RPMI8226 (cell line): ENCODE measurements around the gene IRF6.

Source experiments
- DNase-seq: peaks from one replicate; pipeline ENCODE4 v3.0.0-alpha.2; 2015

Gene IRF6

GRCh38 chr1:209786146-209786545 is 19.8 kb downstream of the IRF6 start:
- DNase-seq = no peak

DNA sequence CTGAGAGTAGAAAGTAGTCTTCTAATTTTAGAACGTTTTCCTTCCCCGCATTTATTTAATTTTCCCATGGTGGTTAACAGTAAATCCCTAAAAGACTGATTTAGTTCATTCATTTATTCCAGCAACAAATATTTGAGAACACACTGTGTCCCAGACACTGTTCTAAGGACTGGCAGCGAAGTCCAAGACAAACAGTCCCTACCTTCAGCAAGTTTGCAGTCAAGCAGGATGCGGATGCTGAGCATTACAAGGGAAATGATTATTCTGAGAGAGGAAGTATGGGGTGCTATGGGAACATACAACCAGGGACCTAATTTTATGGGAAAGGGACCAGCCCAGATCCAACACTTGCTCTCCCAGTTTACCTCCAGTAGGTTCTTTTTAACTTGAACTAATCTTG is 20.4 kb downstream of the IRF6 start:
- DNase-seq = no peak

DNA sequence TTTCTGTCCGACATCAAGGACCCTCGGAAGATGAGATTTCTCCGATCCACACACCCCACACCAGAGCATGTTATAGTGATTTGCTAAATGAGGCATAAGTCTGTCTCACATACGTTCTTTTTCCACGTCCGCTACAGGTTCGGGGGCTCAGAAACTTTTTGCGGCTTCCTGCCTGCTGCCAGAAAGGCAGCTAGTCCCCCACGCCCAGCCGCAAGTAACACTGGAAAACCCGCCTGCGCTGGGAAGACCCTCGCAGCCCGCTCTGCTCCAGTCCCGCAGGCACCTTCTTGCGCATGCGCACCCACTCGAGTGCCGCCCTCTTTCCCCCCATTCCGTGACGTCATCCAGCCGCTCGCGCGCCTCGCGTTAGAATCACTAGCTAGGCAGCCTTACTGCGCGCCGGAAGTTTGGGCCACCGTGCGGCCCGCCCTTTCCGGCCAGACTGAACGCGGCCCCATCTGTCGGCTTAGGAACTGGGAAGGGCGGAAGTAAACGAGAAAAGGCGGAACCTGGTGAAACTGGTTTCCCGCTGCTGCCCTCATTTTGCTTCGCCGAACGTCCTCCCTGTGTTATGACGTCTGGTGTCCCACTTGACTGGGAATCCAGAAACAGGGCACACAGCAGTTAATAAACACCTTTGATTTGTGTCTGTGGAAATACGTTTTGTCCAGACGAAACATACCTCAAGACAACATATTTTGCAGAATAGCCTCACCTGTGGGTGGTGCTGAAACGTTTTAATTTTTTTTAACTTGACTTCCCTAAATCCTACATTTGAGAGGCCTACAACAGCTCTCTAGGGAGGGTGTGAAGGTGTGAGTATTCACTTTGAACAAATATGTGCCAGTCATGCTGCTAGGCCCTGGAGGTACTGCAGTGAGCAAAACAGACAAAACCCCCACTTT is 21.4 kb downstream of the IRF6 start, which contains the start of gene C1orf74:
C1orf74 (minus strand) TSS at position 295 of the 905 bp plus-strand sequence. CDS start 925 bp downstream, outside the sequence.
- DNase-seq = peak; percentile 100

DNA sequence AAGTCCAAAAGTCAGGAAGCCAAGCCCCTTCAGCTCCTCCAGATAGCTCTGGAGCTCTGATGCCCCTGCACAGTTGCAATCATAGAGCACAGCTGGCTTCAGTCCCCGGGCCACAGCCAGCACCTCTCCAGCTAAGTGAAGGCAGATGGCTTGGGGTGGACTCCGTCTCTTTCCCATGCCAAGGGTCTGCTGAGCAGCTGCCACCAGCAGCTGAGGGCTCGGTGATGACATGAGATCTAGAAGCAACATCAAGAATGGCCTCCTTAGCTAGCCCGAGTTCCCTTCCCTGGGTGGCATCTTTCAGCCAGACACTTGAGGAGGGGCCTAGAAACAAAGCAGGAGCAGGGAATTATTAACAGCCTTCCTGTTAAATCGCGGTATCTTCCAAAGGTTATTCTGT is 22.6 kb downstream of the IRF6 start:
- DNase-seq = no peak

GRCh38 chr1:209780268-209780667 is 25.7 kb downstream of the IRF6 start:
- DNase-seq = no peak

DNA sequence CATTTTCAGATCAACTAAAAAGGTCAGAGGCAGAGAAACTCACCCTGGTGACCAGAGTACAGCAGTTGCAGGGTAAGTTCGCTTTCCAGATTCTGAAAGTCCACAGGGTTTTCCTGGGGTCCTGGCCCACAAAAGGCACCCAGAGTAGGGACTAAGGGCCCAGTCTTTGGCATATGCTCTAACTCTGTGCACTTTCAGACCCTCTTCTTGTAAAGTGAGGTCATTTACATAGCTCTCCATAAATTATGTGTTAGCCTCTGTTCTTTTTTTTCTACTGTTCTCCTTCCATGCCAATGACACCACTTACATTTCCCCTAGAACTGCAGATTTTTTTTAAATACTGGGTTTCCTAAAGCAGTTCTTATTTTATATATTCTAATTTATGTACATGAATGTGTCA is 27.8 kb downstream of the IRF6 start:
- DNase-seq = no peak

GRCh38 chr1:209777587-209777986 is 28.4 kb downstream of the IRF6 start:
- DNase-seq = no peak

DNA sequence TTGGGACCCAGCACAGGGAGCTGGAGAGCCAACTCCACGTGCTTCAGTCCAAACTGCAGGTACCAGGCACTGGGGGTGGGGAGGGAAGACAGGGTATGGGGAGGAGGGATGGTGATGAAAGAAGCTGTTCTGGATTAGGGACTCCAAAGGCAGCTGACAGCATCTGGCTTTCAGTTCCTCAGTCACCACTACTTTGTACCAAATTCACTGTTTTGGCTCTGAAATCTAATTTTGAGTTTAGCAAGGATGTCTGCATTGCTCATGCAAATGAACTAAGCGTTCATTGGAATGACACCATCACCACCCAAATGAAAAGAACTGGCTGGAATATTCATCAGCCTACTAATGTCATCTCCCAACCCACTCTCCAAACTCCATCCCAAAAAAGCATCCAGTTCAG is 30.3 kb downstream of the IRF6 start:
- DNase-seq = no peak

DNA sequence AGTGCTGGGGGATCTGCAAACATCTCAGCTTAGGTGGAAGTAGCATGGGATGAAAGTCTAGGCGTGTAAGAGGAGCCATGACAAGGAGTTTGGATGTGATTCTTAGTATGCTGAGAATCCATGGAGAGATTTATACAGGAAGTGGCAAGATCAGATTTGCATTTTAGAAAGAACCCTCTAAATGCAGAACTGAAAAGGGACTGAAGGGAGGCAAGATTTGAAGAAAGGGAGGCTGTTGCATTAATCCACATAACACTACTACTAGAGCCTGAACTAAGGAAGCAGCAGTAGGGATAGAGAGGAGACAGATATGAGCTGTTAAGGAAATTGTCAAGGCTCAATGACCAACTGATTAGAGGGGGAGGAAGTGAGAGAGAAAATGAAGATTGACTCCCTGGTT is 31.4 kb downstream of the IRF6 start:
- DNase-seq = no peak

DNA sequence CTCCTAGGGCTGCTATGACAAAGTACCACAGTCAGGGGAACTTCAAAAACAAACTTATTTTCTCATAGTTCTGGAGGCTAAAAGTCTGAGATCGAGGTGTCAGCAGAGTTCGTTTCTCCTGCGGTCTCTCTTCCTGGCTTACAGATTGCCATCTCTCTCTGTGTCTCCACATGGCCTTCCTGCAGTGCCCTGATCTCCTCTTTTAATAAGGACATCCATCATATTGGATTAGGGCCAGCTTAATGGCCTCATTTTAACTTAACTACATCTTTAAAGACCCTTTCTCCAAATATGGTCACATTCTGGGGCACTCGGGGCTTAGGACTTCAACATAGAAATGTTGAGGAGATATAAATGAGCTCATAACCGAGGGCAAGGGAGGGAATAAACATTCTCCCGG is 33.8 kb downstream of the IRF6 start:
- DNase-seq = no peak

DNA sequence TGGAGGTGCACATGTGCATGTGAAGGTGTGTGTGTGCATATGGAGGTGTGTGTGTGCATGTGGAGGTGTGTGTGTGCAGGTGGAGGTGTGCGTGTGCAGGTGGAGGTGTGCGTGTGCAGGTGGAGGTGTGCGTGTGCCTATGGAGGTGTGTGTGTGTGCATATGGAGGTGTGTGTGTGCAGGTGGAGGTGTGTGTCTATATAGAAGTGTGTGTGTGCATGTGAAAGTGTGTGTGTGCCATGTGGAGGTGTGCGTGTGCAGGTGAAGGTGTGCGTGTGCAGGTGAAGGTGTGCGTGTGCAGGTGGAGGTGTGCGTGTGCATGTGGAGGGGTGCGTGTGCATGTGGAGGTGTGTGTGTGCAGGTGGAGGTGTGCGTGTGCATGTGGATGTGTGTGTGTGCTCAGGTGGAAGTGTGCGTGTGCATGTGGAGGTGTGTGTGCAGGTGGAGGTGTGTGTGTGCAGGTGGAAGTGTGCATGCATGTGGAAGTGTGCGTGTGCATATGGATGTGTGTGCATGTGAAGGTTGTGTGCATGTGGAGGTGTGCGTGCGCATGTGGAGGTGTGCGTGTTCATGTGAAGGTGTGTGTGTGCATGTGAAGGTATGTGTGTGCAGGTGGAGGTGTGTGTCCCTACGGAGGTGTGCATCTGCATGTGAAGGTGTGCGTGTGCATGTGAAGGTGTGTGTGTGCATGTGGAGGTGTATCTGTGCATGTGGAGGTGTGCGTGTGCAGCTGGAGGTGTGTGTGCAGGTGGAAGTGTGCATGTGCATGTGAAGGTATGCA is 35.1 kb downstream of the IRF6 start:
- DNase-seq = no peak

GRCh38 chr1:209769971-209770370 is 36.0 kb downstream of the IRF6 start:
- no peak for DNase-seq

GRCh38 chr1:209769171-209769904 is 36.6 kb downstream of the IRF6 start:
- peak; percentile 64 for DNase-seq

GRCh38 chr1:209768354-209768774 is 37.6 kb downstream of the IRF6 start:
- no peak for DNase-seq

GRCh38 chr1:209767706-209768105 is 38.2 kb downstream of the IRF6 start:
- DNase-seq = no peak

GRCh38 chr1:209767096-209767495 is 38.8 kb downstream of the IRF6 start:
- DNase-seq = no peak

- no peak for DNase-seq
Measured at GRCh38 chr1:209766051-209766450, 39.9 kb downstream of the IRF6 start.

DNA sequence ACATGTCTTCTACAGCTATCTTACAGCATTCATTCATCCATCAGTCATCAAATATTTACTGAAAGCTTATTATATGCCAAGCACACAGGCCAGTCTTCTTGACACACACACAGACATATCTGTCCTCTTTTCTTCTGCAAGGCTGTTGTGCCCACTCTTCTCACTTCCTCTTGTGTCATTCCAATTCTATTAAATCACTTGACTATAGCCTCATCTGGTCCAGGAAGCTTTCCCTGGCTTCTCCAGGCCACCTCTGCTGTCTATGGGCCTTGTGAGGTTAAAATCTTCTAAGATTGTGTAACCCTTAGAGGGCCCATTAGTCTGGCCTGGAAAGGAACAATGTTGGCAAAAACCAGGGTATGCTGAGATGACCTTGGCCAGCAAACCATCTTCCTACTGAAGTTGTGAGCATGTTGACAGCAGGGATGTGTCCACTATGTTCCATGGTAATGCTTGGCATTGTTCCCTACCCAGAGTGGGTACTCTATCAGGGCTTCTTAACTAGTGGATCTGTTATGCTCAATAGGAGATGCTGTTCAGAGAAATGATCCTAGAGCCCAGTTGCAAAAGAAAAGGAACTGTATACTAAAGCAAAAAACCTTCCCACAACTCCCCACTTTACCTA is 44.8 kb downstream of the IRF6 start:
- DNase-seq = no peak

DNA sequence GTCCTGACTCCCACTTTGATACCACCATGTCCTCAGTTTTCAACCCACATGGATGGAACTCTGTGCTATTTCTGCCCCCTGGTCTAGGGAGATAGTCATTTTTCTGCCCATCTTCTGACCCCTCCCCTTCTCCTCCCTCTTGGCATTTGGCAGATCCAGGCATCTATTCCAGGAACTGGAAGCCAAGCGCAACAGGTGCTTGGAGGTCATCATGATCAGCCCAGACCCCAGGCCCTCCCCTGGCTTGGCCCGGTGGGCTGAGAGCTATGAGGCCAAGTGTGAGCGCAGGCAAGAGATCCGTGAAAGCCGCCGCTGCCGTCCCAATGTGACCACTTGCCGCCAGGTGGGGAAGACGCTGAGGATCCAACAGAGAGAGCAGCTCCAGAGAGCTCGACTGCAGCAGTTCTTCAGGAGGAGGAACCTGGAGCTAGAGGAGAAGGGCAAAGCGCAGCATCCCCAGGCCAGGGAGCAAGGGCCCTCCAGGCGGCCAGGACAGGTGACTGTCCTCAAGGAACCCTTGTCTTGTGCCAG is 46.0 kb downstream of the IRF6 start:
- DNase-seq = no peak

- DNase-seq = no peak
Measured at GRCh38 chr1:209758400-209758799, 47.5 kb downstream of the IRF6 start.

DNA sequence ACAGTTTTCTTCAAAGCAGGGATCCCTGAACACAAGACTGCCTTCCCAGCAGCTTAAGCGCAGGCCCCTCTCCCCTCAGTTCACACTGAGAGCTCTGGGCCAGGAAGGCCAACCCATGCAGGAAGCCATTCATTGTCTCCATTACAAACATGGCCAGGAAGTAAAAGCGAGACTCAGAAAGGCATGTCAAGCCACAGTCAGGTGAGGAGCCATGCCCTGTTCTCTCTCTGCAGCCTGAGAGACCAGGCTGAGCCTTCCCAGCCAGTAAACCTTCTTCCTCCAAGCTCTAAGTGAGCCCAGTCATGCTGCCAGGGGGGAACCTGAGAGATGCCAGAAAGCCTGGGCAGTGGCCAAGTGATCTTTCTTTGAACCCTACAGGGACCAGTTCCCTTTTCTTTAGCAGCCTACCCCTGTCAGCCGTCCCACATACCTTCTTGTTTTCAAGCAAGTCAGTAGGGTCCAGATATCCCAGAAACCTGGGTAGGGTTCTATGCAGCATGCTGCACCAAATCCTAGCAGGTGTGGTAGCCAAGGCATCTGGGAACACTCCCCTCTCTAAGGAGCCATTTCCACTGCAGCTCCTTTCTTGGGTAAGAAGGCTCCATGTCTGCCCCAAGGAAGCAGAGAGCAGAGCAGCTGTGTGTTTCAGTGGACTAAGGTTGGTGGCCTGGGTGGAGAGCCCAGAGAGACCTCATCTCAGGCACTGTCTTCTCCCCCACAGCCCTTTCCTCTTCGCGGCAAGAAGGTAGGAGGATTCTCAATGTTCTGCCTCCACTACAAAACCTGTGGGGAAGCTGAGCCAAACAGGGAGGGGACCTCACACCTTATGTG is 49.1 kb downstream of the IRF6 start:
- peak; percentile 94 for DNase-seq
